K562 (cell line): Measurements from ENCODE around the gene PRCC. TPM values are rescaled to one million over a fixed set of nuclear protein-coding genes. Genes with fewer than 3 reads are reported as not detected.

Experiments used
- ATAC-seq: fragments of 200-7000 bp; cut with Tn5 transposase; 3 replicates; pipeline ENCODE4 v1.9.1; 2020; ENCODE audit warnings: moderate library complexity
- BruUV-seq: library from RNA; stranded (reverse); fragments of 400-500 nt; replicated peaks from 2 replicates; lab custom pipeline; 2021; lab: Mats Ljungman, UMichigan
- CTCF ChIA-PET: fragments of 300-600 bp; formaldehyde crosslinking; extraction: SDS; loops from one replicate; lab custom pipeline; 2021; ENCODE audit warnings: low intra/inter-chr PET ratio; lab: Yijun Ruan, JAX
- POLR2A ChIA-PET: fragments of 300-600, 350-650 bp; sonication (Branson Sonifier 250); formaldehyde crosslinking; extraction: SDS; loops from one replicate; lab custom pipeline; 2021; ENCODE audit warnings: antibody characterized with exemption, inconsistent platforms; lab: Yijun Ruan, JAX
- DNase-seq, 4 experiments: peaks; one replicate each; pipeline versions ENCODE4 v3.0.0 to v3.0.0-alpha.2; 2011 to 2018; ENCODE audit warnings: low spot score in 3 of 4, mixed read lengths in 3 of 4; ENCODE audit errors: extremely low read depth in 1 of 4
- FAIRE-seq: peaks from 2 replicates; lab custom pipeline; 2011; peaks lifted over from hg19 to GRCh38; lab: Jason Lieb, UNC
- H2AFZ ChIP-seq: 2 replicates; pipeline ENCODE4 v1.6.0; 2011; ENCODE audit warnings: low read depth, low read length, control low read depth, inconsistent platforms
- H3K27ac ChIP-seq: fragments of 200-600 bp; 3 replicates; pipeline ENCODE4 v1.8.0; 2011; ENCODE audit warnings: low read depth, mild to moderate bottlenecking, control low read depth, inconsistent platforms, low read length, moderate library complexity, mixed read lengths; ENCODE audit errors: extremely low read depth
- H3K27me3 ChIP-seq, 2 experiments: fragments of 300-600 bp in 1 of 2; 2 replicates in 1 of 2; 3 replicates in 1 of 2; pipeline versions ENCODE4 v1.6.0 to v1.8.0; 2011; ENCODE audit warnings: inconsistent platforms in 2 of 2, low read length in 2 of 2, mild to moderate bottlenecking in 1 of 2, mixed read lengths in 1 of 2, moderate library complexity in 1 of 2; ENCODE audit not compliant: control insufficient read depth in 2 of 2, insufficient read depth in 2 of 2
- H3K36me3 ChIP-seq: fragments of 300-600 bp; 3 replicates; pipeline ENCODE4 v1.8.0; 2011; ENCODE audit warnings: mild to moderate bottlenecking, low read length, inconsistent platforms; ENCODE audit not compliant: control insufficient read depth, insufficient read depth
- H3K4me1 ChIP-seq, 2 experiments: fragments of 200-600 bp in 1 of 2; replicated peaks in 1 of 2; 2 replicates in 1 of 2; 3 replicates in 1 of 2; pipeline versions ENCODE4 v1.5.1 to v1.8.0; 2011; ENCODE audit warnings: inconsistent platforms in 2 of 2, low read length in 2 of 2, mild to moderate bottlenecking in 1 of 2, mixed read lengths in 1 of 2, moderate library complexity in 1 of 2; ENCODE audit not compliant: control insufficient read depth in 2 of 2, insufficient read depth in 2 of 2
- H3K4me2 ChIP-seq: 2 replicates; pipeline ENCODE4 v1.6.1; 2011; ENCODE audit warnings: low read length, control low read depth, inconsistent platforms, mixed read lengths; ENCODE audit not compliant: insufficient read depth
- H3K4me3 ChIP-seq: fragments of 200-600 bp; sonication (generic), shearing (Covaris generic); 2 replicates; pipeline ENCODE4 v1.5.1; 2016; ENCODE audit warnings: control low read depth, inconsistent platforms
- H3K79me2 ChIP-seq: fragments of 200-600 bp; 3 replicates; pipeline ENCODE4 v1.8.0; 2011; ENCODE audit warnings: low read length, inconsistent platforms; ENCODE audit not compliant: control insufficient read depth, insufficient read depth
- H3K9ac ChIP-seq, 2 experiments: 2 replicates each; pipeline versions ENCODE4 v1.6.0 to v1.6.1; 2011; ENCODE audit warnings: low read depth in 2 of 2, low read length in 2 of 2, control low read depth in 1 of 2, inconsistent platforms in 1 of 2, mild to moderate bottlenecking in 1 of 2, mixed read lengths in 1 of 2; ENCODE audit not compliant: insufficient read depth in 1 of 2
- H3K9me1 ChIP-seq: one replicate; pipeline ENCODE4 v1.6.0; 2011; ENCODE audit warnings: inconsistent platforms, mild to moderate bottlenecking, low read length, moderate library complexity; ENCODE audit not compliant: control insufficient read depth, insufficient read depth
- H3K9me3 ChIP-seq: replicated peaks from 2 replicates; pipeline ENCODE4 v1.5.1; 2011; ENCODE audit warnings: low read depth, low read length, inconsistent platforms; ENCODE audit not compliant: control insufficient read depth, insufficient read depth
- H4K20me1 ChIP-seq: replicated peaks from 2 replicates; pipeline ENCODE4 v1.6.1; 2011; ENCODE audit warnings: low read length, inconsistent platforms, mixed read lengths; ENCODE audit not compliant: control insufficient read depth, insufficient read depth
- ELF1 ChIP-seq: fragments of 200-800 bp; sonication (Bioruptor generic); IDR thresholded peaks from 2 replicates; pipeline ENCODE4 v1.6.1; 2016; ENCODE audit warnings: missing genetic modification characterization, missing compliant biosample characterization
- FOXJ3 ChIP-seq: sonication (generic); formaldehyde crosslinking; IDR thresholded peaks from 2 replicates; pipeline ENCODE4 v1.4.0; 2020; ENCODE audit warnings: mild to moderate bottlenecking, missing genetic modification reagents
- MAFF ChIP-seq: IDR thresholded peaks from 2 replicates; pipeline ENCODE4 v1.6.1; 2012; ENCODE audit warnings: low read length, improper control_type of control experiment
- PTRF ChIP-seq: fragments of 450-650 bp; IDR thresholded peaks from 2 replicates; pipeline ENCODE4 v1.6.1; 2016; ENCODE audit warnings: mild to moderate bottlenecking, missing genetic modification characterization, missing compliant biosample characterization
- TCFL5 ChIP-seq: fragments of 250-450 bp; sonication (Bioruptor Pico); conservative IDR thresholded peaks from 2 replicates; pipeline ENCODE4 v1.6.1; 2021; ENCODE audit warnings: mild to moderate bottlenecking, moderate library complexity, matching md5 sums
- ZNF316 ChIP-seq: fragments of 450-650 bp; IDR thresholded peaks from 2 replicates; pipeline ENCODE4 v1.6.1; 2016
- WGBS: fragments of 100-300 bp; shearing (Covaris generic); methylation state at CpG from one replicate; pipeline ENCODE4 v1.1.6; 2016; ENCODE audit warnings: low coverage, mixed read lengths; ENCODE audit not compliant: insufficient coverage; ENCODE audit errors: missing lambda C conversion rate; 5-methylcytosine and 5-hydroxymethylcytosine counted together
- in situ Hi-C: fragments of 300-500 bp; cut with MboI; formaldehyde crosslinking; loops from 4 replicates; pipeline ENCODE4 v1.15.0; 2018; ENCODE audit warnings: inconsistent platforms, mixed read lengths
- intact Hi-C: fragments of 100-400 bp; cut with micrococcal nuclease; formaldehyde crosslinking; loops from 2 replicates; pipeline ENCODE4 v1.14.2; 2022
- polyA plus RNA-seq, 8 experiments: library from polyadenylated mRNA; depleted of rRNA in 4 of 8; stranded (reverse) in 5 of 8; unstranded in 3 of 8; fragments of >200 nt; fragmentation: Nextera tagmentation in 2 of 8; fragmentation: Illumina TruSeq in 1 of 8; extraction: Ambion mirVana in 2 of 8; extraction: Trizol in 1 of 8; gene quantifications; 2 replicates each; pipeline versions ENCODE4 v1.2.1 to v1.2.3, GENCODE V29; 2011 to 2014; ENCODE audit warnings: inconsistent platforms in 1 of 8, missing spikeins in 1 of 8
- total RNA-seq, 7 experiments: library from RNA; depleted of rRNA in 6 of 7; stranded (reverse); fragments of >200 nt in 6 of 7; fragmentation: Illumina TruSeq in 2 of 7; extraction: Trizol in 2 of 7; gene quantifications; 2 replicates each; pipeline versions ENCODE4 v1.2.1 to v1.2.3, GENCODE V29; 2011 to 2021; ENCODE audit warnings: low replicate concordance in 1 of 7
- TF ChIP-seq, protein P1 (sequence below): fragments of 200-800 bp; sonication (Bioruptor generic); IDR thresholded peaks from 2 replicates; pipeline ENCODE4 v1.6.1; 2017; ENCODE audit warnings: missing genetic modification characterization, missing compliant biosample characterization
- TF ChIP-seq, protein P2 (sequence below), 2 experiments: fragments of 450-650 bp in 1 of 2; sonication (generic) in 1 of 2; formaldehyde crosslinking; conservative IDR thresholded peaks; 2 replicates each; pipeline versions ENCODE4 v1.4.0 to v1.8.1; 2020 to 2022; ENCODE audit warnings: mild to moderate bottlenecking in 1 of 2, missing genetic modification reagents in 1 of 2
- TF ChIP-seq, protein P3 (sequence below): fragments of 450-650 bp; IDR thresholded peaks from 2 replicates; pipeline ENCODE4 v1.7.0; 2016; ENCODE audit warnings: borderline replicate concordance
- TF ChIP-seq, protein P4 (sequence below): conservative IDR thresholded peaks from 2 replicates; pipeline ENCODE4 v1.6.1; 2011; ENCODE audit warnings: low read depth, mild to moderate bottlenecking, low read length; ENCODE audit not compliant: control insufficient read depth
- TF ChIP-seq, protein P5 (sequence below): sonication (generic); formaldehyde crosslinking; IDR thresholded peaks from 2 replicates; pipeline ENCODE4 v1.8.0; 2022; ENCODE audit warnings: missing genetic modification reagents, mild to moderate bottlenecking, moderate library complexity, borderline replicate concordance

Gene PRCC
- total and polyA plus RNA-seq, 9 of the 15 experiments (the other 6 are each of a cell fraction or from before 2014, with no cell fraction given): 23.9 to 201 (median 41.1) TPM

DNA sequence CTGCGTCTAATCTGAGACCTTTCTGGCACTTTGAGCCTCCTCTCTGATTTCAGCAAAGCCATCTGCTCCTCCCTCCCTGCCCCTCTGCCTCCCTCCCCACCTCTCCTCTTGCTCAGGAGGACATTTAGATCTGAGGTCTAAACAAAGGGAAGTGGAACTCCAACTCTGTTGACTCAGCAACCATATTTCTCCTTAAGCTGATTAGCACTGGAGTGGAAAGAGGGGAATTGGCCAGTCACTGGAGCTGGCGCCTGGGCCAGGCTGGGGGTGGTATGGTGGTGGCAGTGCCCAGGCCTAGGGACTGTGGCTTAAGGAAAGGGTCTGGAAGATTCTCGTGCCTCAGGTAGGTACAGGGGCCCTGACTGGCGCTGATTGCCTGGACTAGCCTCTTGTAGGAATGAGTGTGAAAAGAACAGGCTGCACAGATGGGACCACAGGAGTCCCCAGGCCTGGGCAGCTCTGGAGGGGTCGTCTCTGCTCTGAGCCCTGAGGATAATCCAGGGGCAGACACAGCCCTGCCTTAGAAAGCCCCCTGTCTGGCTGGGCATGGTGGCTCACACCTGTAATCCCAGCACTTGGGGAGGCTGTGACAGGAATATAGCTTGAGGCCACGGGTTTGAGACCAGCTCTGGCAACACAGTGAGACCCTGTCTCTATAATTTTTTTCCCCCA, 37.4 kb downstream of the PRCC start (continued):
- TF ChIP-seq, protein P1, sequence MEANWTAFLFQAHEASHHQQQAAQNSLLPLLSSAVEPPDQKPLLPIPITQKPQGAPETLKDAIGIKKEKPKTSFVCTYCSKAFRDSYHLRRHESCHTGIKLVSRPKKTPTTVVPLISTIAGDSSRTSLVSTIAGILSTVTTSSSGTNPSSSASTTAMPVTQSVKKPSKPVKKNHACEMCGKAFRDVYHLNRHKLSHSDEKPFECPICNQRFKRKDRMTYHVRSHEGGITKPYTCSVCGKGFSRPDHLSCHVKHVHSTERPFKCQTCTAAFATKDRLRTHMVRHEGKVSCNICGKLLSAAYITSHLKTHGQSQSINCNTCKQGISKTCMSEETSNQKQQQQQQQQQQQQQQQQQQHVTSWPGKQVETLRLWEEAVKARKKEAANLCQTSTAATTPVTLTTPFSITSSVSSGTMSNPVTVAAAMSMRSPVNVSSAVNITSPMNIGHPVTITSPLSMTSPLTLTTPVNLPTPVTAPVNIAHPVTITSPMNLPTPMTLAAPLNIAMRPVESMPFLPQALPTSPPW (CRISPR knock-in tag): peak; percentile 61
- no peak for TF ChIP-seq FOXJ3
- peak; percentile 30; the same call in 1 of the 2 replicates for TF ChIP-seq MAFF
- TF ChIP-seq, protein P2, sequence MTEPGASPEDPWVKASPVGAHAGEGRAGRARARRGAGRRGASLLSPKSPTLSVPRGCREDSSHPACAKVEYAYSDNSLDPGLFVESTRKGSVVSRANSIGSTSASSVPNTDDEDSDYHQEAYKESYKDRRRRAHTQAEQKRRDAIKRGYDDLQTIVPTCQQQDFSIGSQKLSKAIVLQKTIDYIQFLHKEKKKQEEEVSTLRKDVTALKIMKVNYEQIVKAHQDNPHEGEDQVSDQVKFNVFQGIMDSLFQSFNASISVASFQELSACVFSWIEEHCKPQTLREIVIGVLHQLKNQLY (CRISPR knock-in tag; conservative IDR thresholded peaks at IDR 0.05): no peak

DNA sequence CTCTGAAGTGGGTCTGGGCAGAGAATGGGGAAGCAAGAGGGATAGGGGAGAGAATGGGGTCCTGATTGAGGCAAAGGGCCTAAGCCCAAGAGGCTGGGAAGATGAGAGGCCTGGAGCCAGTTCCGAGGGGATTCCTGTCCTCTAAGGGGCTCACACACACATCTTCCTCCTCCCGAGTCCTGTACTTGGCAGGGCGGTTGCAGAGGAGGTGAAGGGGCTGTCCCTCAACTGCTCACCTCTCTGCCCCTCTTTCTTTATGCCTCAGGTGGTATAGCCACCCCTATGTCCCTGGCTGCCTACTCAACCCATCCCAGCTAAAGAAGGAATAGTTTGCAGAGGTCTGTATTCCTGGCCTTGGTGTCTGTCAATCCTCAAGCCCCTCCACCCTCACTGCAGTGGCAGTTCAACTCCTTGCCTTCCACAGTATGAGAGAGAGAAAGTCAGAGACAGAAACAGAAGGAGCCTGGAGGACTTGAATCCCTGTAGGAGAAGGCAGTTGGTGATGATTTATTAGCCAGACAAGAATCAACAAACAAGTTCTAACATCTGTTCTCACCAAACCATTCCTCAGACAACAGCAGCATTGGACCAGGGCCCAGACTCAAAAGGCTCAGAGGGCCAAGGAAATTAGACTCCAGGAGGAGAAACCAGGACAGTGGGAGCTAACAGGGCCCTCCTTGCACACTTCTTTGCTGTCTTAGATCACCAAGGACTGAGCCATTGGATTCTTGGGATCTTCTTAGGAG, 38.6 kb downstream of the PRCC start:
- Histone ChIP-seq H3K4me1 (peaks cover 13 to 14% of the 10 kb centered on the region in 2 experiments), H3K36me3 (peaks cover 19% of the 10 kb centered on the region; the same call in 2 of the 3 replicates), H4K20me1 (no peaks in the 10 kb centered on the region), H3K27ac (no peak overlapping the region), H3K9me1 (no peaks in the 10 kb centered on the region), H3K9ac (peak overlapping the region in 1 of 2 experiments; percentile 45; a peak in 1 of 4 replicates), H3K79me2 (no peaks in the 10 kb centered on the region), H3K27me3 (no peaks in the 10 kb centered on the region), H3K4me3 (no peak overlapping the region), H2AFZ (no peak overlapping the region), H3K9me3 (no peaks in the 10 kb centered on the region), H3K4me2 (no peak overlapping the region)
- in situ Hi-C loops: no loop called here
- no TSS peak for BruUV-seq
- FAIRE-seq (peak; percentile 69), DNase-seq (no peak), ATAC-seq (no peak)
- POLR2A ChIA-PET: interaction anchor here (0.8 to 1.4 kb wide), 2 partner anchors 11 to 16 kb away, joined by 3 to 5 read pairs; partner anchors contain the start of gene SH2D2A
- 75% methylated on average over 3 of the region's 3 CpGs for WGBS
- CTCF ChIA-PET: no interaction called here
- intact Hi-C loops: no loop called here
- TF ChIP-seq ZNF316: no peak
- TF ChIP-seq, protein P3, sequence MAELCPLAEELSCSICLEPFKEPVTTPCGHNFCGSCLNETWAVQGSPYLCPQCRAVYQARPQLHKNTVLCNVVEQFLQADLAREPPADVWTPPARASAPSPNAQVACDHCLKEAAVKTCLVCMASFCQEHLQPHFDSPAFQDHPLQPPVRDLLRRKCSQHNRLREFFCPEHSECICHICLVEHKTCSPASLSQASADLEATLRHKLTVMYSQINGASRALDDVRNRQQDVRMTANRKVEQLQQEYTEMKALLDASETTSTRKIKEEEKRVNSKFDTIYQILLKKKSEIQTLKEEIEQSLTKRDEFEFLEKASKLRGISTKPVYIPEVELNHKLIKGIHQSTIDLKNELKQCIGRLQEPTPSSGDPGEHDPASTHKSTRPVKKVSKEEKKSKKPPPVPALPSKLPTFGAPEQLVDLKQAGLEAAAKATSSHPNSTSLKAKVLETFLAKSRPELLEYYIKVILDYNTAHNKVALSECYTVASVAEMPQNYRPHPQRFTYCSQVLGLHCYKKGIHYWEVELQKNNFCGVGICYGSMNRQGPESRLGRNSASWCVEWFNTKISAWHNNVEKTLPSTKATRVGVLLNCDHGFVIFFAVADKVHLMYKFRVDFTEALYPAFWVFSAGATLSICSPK: no peak
- TF ChIP-seq, protein P4, sequence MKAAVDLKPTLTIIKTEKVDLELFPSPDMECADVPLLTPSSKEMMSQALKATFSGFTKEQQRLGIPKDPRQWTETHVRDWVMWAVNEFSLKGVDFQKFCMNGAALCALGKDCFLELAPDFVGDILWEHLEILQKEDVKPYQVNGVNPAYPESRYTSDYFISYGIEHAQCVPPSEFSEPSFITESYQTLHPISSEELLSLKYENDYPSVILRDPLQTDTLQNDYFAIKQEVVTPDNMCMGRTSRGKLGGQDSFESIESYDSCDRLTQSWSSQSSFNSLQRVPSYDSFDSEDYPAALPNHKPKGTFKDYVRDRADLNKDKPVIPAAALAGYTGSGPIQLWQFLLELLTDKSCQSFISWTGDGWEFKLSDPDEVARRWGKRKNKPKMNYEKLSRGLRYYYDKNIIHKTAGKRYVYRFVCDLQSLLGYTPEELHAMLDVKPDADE: no peak
- no peak for TF ChIP-seq PTRF (tag)
- TF ChIP-seq TCFL5: no peak
- no peak for TF ChIP-seq ELF1 (tag)
- TF ChIP-seq, protein P5, sequence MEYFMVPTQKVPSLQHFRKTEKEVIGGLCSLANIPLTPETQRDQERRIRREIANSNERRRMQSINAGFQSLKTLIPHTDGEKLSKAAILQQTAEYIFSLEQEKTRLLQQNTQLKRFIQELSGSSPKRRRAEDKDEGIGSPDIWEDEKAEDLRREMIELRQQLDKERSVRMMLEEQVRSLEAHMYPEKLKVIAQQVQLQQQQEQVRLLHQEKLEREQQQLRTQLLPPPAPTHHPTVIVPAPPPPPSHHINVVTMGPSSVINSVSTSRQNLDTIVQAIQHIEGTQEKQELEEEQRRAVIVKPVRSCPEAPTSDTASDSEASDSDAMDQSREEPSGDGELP: no peak
